Smooth muscle cell (in vitro differentiated cells): Measurements from ENCODE around the gene WFDC9. TPM values are rescaled to one million over a fixed set of nuclear protein-coding genes. Genes with fewer than 3 reads are reported as not detected.
A peak's percentile ranks its signal among the peaks of the same experiment; 100 is the strongest.
"Not testable (repeated sequence)": the region's sequence is repeated elsewhere in the genome, so short reads cannot be mapped to it uniquely, and the experiment has no call there.

ENCODE experiments used
- DNase-seq: peaks from one replicate; lab custom pipeline; 2025; ENCODE audit not compliant: unreplicated experiment; lab: John Stamatoyannopoulos, UW
- H2AFZ ChIP-seq: fragments of 200-600 bp; sonication (generic); 2 replicates; pipeline ENCODE4 v1.6.0; 2016; ENCODE audit warnings: antibody characterized with exemption, low read depth, mild to moderate bottlenecking
- H3F3A ChIP-seq: fragments of 200-600 bp; sonication (generic); 2 replicates; pipeline ENCODE4 v1.6.0; 2017; ENCODE audit warnings: antibody characterized with exemption, low read depth
- H3K27ac ChIP-seq: fragments of 200-600 bp; sonication (generic); 2 replicates; pipeline ENCODE4 v1.5.1; 2016; ENCODE audit warnings: low read depth, mild to moderate bottlenecking
- H3K27me3 ChIP-seq: fragments of 200-600 bp; sonication (generic); 2 replicates; pipeline ENCODE4 v1.6.1; 2016; ENCODE audit warnings: low read depth, mild to moderate bottlenecking
- H3K36me3 ChIP-seq: fragments of 200-600 bp; sonication (generic); 2 replicates; pipeline ENCODE4 v1.5.1; 2016; ENCODE audit warnings: low read depth
- H3K4me1 ChIP-seq: fragments of 200-600 bp; sonication (generic); 2 replicates; pipeline ENCODE4 v1.5.1; 2016; ENCODE audit warnings: low read depth
- H3K4me2 ChIP-seq: fragments of 200-600 bp; sonication (generic); 2 replicates; pipeline ENCODE4 v1.6.0; 2016; ENCODE audit warnings: mild to moderate bottlenecking
- H3K4me3 ChIP-seq: fragments of 200-600 bp; sonication (generic); 2 replicates; pipeline ENCODE4 v1.5.1; 2016; ENCODE audit warnings: mild to moderate bottlenecking
- H3K79me2 ChIP-seq: fragments of 200-600 bp; sonication (generic); 2 replicates; pipeline ENCODE4 v1.6.0; 2016; ENCODE audit warnings: low read depth, mild to moderate bottlenecking
- H3K9ac ChIP-seq: fragments of 200-600 bp; sonication (generic); 2 replicates; pipeline ENCODE4 v1.6.0; 2016; ENCODE audit warnings: low read depth
- H3K9me3 ChIP-seq: fragments of 200-600 bp; sonication (generic); replicated peaks from 2 replicates; pipeline ENCODE4 v1.5.1; 2016; ENCODE audit warnings: low read depth
- H4K20me1 ChIP-seq: fragments of 200-600 bp; sonication (generic); 2 replicates; pipeline ENCODE4 v1.6.0; 2016; ENCODE audit warnings: low read depth
- CTCF ChIP-seq: fragments of 200-600 bp; sonication (generic); IDR thresholded peaks from 2 replicates; pipeline ENCODE4 v1.5.1; 2017; ENCODE audit warnings: borderline replicate concordance, mild to moderate bottlenecking, antibody characterized with exemption; ENCODE audit not compliant: insufficient read depth, poor library complexity, severe bottlenecking
- WGBS: methylation state at CpG from one replicate; pipeline ENCODE4 v1.1.7; 2016; ENCODE audit warnings: low lambda C conversion rate; 5-methylcytosine and 5-hydroxymethylcytosine counted together
- polyA plus RNA-seq: library from polyadenylated mRNA; unstranded; fragments of >200 nt; fragmentation: Nextera tagmentation; extraction: Ambion mirVana; gene quantifications from 2 replicates; pipeline ENCODE4 v1.2.1, GENCODE V29; 2016
- total RNA-seq: library from RNA; depleted of rRNA; stranded (reverse); fragments of >200 nt; gene quantifications from 2 replicates; pipeline ENCODE4 v1.2.3, GENCODE V29; 2014

The WFDC9 gene
- total and polyA plus RNA-seq, 2 experiments from 2014 or later = not detected

- H3K4me2 ChIP-seq = no peak overlapping the region
- no peak for TF ChIP-seq CTCF
- no peaks in the 10 kb centered on the region for H3K27me3 ChIP-seq
- H3F3A ChIP-seq = no peaks in the 10 kb centered on the region
- no peaks in the 10 kb centered on the region for H3K9me3 ChIP-seq
- no peaks in the 10 kb centered on the region for H3K36me3 ChIP-seq
- H4K20me1 ChIP-seq = no peaks in the 10 kb centered on the region
- H3K4me1 ChIP-seq = no peaks in the 10 kb centered on the region
- no peaks in the 10 kb centered on the region for H3K79me2 ChIP-seq
- no peak for DNase-seq
- H2AFZ ChIP-seq = no peak overlapping the region
- 3% methylated on average over 1 of the region's 1 CpG for WGBS
- H3K9ac ChIP-seq = no peak overlapping the region
- H3K4me3 ChIP-seq = no peak overlapping the region
- H3K27ac ChIP-seq = no peak overlapping the region
These were observed 37.6 kb downstream of the WFDC9 start for GRCh38 chr20:45593498-45593897.

GRCh38 chr20:45592574-45593189 lies 38.4 kb downstream of the WFDC9 start:
- no peak overlapping the region for H3K4me3 ChIP-seq
- H2AFZ ChIP-seq = no peak overlapping the region
- no peaks in the 10 kb centered on the region for H3K36me3 ChIP-seq
- no peaks in the 10 kb centered on the region for H3K79me2 ChIP-seq
- H3K9me3 ChIP-seq = no peaks in the 10 kb centered on the region
- WGBS = 60% methylated on average over 5 of the region's 5 CpGs
- no peak overlapping the region for H3K9ac ChIP-seq
- H3K4me1 ChIP-seq = no peaks in the 10 kb centered on the region
- H3K27me3 ChIP-seq = no peaks in the 10 kb centered on the region
- DNase-seq = no peak
- H3K27ac ChIP-seq = no peak overlapping the region
- peak; percentile 42 for TF ChIP-seq CTCF
- no peak overlapping the region for H3K4me2 ChIP-seq
- no peaks in the 10 kb centered on the region for H4K20me1 ChIP-seq
- no peaks in the 10 kb centered on the region for H3F3A ChIP-seq

GRCh38 chr20:45589725-45590124 lies 41.4 kb downstream of the WFDC9 start:
- H3K79me2 ChIP-seq = no peaks in the 10 kb centered on the region
- H4K20me1 ChIP-seq = no peaks in the 10 kb centered on the region
- H3K9ac ChIP-seq = no peak overlapping the region
- no peak overlapping the region for H2AFZ ChIP-seq
- no peak for TF ChIP-seq CTCF
- H3F3A ChIP-seq = no peaks in the 10 kb centered on the region
- no peak overlapping the region for H3K27ac ChIP-seq
- H3K9me3 ChIP-seq = no peaks in the 10 kb centered on the region
- WGBS = 24% methylated on average over 1 of the region's 1 CpG
- no peaks in the 10 kb centered on the region for H3K36me3 ChIP-seq
- H3K4me1 ChIP-seq = peaks cover 4% of the 10 kb centered on the region
- H3K27me3 ChIP-seq = no peaks in the 10 kb centered on the region
- H3K4me3 ChIP-seq = no peak overlapping the region
- no peak for DNase-seq
- H3K4me2 ChIP-seq = no peak overlapping the region

- Histone ChIP-seq H3K79me2 (no peaks in the 10 kb centered on the region), H3K4me2 (no peak overlapping the region), H3K36me3 (no peaks in the 10 kb centered on the region), H3K9ac (no peak overlapping the region), H3K4me3 (no peak overlapping the region), H3K4me1 (peaks cover 7% of the 10 kb centered on the region), H3K27ac (no peak overlapping the region), H2AFZ (no peak overlapping the region), H3F3A (no peaks in the 10 kb centered on the region), H3K27me3 (no peaks in the 10 kb centered on the region), H4K20me1 (no peaks in the 10 kb centered on the region), H3K9me3 (no peaks in the 10 kb centered on the region)
- no peak for TF ChIP-seq CTCF
- WGBS = 77% methylated on average over 2 of the region's 2 CpGs
- no peak for DNase-seq
These were observed 42.3 kb downstream of the WFDC9 start for GRCh38 chr20:45588800-45589199.

GRCh38 chr20:45585986-45586385 lies 45.1 kb downstream of the WFDC9 start:
- not testable (repeated sequence) for H2AFZ ChIP-seq, H3K27ac ChIP-seq, H3K4me2 ChIP-seq, DNase-seq, H3K36me3 ChIP-seq, H3K4me3 ChIP-seq, H3K27me3 ChIP-seq, H3K79me2 ChIP-seq, H3F3A ChIP-seq, H4K20me1 ChIP-seq, H3K9ac ChIP-seq, H3K9me3 ChIP-seq
- 71% methylated on average over 5 of the region's 5 CpGs for WGBS
- H3K4me1 ChIP-seq = peaks cover 21% of the 10 kb centered on the region
